HG02623 (cell line): Measurements from ENCODE around the gene GNB2.
"Not testable (repeated sequence)": the region's sequence is repeated elsewhere in the genome, so short reads cannot be mapped to it uniquely, and the experiment has no call there.

Experiments used
- ATAC-seq: cut with Tn5 transposase; IDR thresholded peaks from one replicate; pipeline ENCODE4 v1.9.1; 2021; ENCODE audit warnings: moderate library complexity; ENCODE audit not compliant: unreplicated experiment

The GNB2 gene

DNA sequence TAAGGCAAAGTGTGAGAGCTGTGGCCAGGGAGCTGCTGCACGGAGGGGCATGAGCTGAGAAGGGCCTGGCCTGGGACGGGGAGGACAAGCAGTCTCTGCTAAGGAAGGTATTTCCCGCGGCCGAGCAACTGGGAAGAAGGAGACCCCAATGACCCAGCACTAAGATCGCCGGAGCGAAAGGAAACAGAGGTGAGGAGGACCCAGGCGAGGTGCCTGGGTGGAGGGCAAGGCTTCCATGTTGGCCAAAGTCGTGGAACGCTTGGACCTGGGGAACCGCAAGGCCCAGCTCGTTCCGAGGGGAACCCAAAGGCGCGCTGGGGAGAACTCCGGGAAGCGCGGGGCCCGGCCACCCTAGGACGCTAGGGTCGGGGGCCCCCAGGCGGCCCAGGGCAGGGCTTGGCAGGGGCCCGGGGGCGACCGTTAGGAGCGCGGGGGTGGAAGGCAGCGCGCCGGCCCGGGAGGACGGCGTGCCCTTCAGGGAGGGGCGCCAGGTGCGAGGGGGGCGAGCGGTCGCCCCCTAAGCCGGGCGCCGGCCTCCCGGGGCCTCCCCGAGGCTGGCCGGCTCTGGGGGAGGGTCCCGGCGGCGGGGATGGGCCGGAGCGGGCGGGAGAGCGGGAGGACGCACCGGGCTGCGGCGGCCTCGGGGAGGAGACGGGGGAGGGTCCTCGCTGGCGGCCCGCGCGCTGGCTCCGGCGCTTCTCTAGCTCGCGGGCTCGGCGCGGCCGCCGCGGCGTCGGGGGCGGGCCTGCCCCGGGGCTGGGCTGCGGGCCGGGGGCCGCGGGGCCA lies 20.0 kb downstream of the GNB2 start:
- ATAC-seq: no peak

DNA sequence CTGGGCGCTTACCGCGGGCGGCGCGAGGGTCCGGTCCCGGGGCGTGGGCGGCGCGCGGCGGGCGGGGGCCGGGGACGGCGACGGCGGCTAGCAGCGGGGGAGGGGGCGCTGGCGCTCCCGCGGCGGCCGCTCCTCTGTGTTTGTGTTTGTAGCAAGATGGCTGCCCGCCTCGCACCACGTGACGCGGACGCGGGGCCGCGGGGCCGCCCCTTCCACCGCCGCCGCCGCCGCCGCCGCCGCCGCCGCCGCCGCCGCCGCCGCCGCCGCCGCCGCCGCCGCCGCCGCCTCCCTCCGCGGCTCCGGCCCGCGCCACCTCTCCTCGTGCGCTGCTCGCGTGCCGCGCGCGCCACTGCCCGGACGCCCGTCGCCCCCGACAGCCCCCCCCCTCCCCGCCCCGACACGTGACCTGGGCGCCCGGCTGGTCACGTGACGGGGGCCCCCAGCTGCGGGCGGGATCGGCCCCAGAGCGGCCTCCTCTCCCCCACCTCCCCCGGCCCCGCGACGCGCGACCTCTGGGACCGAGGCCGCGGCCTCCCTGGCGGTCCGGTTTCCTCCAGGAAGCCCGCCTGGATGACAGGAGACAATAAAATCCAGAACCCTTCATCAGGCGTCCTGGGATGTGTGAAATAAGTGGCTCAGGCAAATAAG lies 20.7 kb downstream of the GNB2 start, which contains the start of gene GIGYF1:
GIGYF1 (minus strand) TSS at position 153 of the 648 bp plus-strand sequence. CDS start 6,012 bp downstream, outside the sequence.
- ATAC-seq: no peak

DNA sequence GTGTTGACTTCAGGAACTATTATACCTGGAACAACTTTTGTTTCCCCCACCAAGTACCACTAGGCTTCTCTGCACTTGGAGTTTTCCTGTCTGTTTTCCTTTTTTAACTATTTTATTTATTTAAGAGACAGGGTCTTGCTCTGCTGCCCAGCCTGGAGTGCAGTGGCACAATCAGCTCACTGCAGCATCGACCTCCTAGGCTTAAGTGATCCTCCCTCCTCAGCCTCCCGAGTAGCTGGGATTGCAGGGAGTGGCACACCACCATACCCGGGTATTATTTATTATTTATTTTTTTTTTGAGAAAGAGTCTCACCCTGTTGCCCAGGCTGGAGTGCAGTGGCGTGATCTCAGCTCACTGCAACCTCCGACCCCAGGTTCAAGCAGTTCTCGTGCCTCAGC lies 22.6 kb downstream of the GNB2 start:
- ATAC-seq: no peak

DNA sequence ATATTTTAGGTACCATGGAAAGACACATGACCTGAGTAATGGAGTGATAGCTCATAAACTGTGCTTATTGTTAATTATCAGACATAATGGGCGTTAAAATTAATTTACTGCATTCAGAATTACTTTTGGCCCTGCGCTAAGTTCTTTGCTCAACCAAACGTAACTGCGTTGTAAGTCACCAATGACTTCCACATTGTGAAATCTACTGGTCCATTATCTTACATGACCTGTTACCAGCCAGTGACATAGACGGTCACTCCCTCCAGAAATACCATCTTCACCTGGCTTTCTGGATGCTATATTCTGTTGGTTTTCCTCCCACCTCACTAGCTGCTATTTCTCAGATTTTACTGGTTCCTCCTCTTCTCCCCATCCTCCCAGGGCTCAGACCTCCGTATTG lies 25.5 kb downstream of the GNB2 start:
- no peak for ATAC-seq

DNA sequence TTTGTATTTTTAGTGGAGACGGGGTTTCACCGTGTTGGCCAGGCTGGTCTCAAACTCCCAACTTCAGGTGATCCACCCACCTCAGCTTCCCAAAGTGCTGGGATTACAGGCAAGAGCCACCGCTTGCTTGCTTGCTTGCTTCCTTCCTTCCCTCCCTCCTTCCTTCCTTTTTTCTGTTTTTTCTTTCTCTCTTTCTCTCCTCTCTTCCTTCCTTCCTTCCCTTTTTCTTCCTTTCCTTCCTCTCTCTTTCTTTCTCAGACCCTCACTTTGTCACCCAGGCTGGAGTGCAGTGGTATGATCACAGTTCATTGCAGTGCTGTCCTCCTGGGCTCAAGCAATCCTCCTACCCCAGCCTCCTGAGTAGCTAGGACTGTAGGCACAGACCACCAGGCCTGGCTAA lies 27.5 kb downstream of the GNB2 start:
- not testable (repeated sequence) for ATAC-seq

DNA sequence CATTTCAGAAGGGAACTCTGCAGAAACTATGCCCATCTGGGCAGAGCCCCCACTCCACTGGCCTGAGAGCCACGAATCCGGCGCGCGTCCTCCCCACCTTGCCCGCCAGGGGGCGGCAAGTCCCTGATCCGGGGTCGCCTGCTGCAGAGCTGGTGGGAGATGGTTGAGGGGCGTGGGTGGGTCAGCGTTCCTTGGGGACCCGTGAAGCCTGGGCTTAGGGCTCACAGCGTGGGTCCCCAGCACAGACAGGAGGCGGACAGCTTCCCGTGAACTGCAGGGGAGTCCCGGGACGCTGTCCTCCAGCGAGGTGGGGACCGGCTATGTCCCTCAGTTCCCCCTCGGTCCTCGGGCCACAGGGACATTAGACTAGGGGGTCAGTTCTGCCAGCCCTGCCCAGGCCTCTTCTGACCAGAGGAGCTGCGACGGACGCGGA lies 31.8 kb downstream of the GNB2 start:
- ATAC-seq: peak; percentile 35

DNA sequence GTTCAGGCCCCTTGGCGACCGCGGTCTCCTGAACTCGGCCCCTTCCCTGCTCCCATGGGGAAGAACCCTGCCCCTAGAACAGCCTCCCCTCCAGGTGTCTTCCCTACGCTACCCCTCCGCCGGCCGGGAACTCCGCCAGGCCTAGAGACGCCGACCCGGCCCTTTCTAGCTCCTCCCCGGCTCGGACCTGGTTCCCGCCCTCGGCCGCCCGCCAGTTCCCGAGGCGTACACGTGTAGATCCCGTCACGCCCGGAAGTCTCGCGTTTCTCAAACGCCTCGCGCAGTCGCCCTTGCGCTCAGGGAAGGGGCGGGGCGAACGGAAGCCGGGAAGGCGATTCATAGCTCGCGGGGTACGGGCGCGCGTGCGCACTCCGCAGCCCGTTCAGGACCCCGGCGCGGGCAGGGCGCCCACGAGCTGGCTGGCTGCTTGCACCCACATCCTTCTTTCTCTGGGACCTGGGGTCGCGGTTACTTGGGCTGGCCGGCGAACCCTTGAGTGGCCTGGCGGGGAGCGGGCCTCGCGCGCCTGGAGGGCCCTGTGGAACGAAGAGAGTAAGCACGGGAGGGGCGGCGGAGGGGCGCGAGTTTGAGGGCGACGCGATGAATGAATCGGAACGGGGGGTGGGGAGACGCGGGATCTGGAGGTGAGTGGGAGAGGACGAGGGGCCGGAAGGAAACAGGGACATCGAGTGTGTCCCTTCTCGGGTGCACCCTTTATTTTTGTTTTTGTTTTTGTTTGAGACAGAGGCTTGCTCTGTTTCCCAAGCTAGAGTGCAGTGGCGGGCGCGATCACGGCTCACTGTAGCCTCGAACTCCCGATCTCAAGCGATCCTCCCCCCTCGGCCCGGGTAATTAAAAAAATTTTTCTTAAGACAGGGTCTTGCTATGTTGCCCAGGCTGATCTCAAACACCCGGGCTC lies 32.5 kb downstream of the GNB2 start, which contains the start of gene POP7:
POP7 (plus strand) TSS at position 369 of the 919 bp plus-strand sequence. CDS start 710 bp downstream, outside the sequence.
- ATAC-seq: peak; percentile 87

DNA sequence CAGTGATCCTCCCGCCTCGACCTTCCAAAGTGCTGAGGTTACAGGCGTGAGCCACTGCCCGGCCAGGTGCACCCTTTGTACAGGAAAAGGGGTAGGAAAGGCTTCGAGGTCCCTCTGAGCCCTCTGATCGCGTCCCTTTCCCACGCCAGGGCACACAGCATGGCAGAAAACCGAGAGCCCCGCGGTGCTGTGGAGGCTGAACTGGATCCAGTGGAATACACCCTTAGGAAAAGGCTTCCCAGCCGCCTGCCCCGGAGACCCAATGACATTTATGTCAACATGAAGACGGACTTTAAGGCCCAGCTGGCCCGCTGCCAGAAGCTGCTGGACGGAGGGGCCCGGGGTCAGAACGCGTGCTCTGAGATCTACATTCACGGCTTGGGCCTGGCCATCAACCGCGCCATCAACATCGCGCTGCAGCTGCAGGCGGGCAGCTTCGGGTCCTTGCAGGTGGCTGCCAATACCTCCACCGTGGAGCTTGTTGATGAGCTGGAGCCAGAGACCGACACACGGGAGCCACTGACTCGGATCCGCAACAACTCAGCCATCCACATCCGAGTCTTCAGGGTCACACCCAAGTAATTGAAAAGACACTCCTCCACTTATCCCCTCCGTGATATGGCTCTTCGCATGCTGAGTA lies 33.3 kb downstream of the GNB2 start:
- no peak for ATAC-seq

DNA sequence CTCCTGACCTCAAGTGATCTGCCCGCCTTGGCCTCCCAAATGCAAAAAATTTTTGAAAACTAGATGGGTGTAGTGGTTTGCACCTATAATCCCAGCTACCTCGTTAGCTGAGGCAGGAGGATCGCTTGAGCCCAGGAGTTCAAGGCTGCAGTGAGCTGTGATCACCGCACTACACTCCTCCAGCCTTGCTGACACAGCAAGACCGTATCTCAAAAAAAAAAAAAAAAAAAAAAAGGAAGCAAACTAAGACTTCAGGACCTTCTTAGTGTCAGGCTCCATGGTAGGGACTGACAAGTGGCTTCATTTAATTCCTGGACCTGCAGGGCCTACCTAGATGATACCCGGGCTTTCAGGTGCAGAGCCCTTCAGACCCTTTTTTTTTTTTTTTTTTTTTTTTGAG lies 34.9 kb downstream of the GNB2 start:
- no peak for ATAC-seq

DNA sequence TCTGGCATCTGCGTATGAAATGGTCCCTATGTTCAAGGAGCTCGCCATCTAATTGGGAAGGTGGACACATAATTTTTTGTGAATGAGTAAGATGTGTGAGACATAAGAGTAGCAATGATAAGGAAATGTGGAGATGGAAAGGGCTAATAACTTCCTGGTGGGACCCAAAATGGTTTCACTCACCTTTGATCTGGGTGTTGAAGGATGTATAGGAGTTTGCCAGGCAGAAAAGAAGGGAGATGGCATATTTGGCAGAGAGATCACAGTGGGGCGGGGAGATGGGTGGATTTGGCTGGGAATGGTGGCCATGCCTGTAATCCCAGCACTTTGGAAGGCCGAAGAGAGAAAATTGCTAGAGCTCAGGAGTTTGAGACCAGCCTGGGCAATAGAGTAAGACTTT lies 36.9 kb downstream of the GNB2 start:
- no peak for ATAC-seq

DNA sequence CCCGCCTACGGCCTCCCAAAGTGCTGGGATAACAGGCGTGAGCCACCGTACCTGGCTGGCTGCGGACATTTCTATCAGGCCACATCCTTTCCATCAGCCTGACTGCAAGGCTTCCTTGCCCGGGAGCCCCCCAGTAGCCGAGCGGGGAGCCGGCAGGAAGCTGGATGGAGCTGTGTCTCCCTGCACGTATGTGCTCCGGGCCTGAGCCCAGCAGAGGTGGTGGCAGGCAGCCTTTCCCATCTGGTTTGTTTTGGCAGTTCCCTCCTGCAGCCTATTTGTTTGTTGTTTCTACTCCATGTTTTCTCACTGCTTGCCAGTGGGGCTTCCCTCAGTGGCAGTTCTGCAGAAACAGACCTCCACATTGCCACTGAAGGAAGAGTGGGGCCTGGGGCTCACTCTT lies 37.8 kb downstream of the GNB2 start:
- no peak for ATAC-seq

DNA sequence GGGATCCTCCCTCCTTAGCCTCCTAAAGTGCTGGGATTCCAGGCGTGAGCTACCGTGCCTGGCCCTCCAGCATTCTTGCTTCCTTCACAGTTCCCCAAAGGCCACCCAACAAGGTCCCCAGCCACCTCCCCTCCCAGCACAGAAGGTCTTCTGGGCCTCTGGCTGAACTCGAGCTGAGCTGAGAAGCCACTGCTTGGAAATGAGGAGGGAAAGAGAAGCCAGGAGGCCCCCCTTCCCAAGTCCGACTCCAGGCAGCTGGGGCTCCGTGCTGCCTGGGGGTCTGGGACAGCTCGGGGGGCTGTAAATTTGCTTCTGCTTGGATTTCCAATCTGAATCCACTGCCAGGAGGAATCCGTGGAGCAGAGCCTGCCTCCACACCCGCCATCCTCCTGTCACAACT lies 41.2 kb downstream of the GNB2 start:
- ATAC-seq: no peak

DNA sequence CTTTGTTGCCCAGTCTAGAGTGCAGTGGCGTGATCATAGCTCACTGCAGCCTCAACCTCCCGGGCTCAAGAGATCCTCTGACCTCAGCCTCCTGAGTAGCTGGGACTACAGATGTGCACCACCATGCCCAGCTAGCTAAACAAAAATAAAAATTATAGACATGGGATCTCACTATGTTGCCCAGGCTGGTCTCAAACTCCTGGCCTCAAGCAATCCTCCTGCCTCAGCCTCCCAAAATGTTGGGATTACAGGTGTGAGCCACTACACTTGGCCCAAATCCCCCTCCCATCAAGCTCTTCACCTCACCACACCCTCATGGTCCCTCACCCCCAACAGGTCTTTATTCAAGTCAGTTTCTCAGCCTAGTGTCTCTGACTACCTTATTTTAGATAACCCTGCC lies 43.5 kb downstream of the GNB2 start:
- not testable (repeated sequence) for ATAC-seq

DNA sequence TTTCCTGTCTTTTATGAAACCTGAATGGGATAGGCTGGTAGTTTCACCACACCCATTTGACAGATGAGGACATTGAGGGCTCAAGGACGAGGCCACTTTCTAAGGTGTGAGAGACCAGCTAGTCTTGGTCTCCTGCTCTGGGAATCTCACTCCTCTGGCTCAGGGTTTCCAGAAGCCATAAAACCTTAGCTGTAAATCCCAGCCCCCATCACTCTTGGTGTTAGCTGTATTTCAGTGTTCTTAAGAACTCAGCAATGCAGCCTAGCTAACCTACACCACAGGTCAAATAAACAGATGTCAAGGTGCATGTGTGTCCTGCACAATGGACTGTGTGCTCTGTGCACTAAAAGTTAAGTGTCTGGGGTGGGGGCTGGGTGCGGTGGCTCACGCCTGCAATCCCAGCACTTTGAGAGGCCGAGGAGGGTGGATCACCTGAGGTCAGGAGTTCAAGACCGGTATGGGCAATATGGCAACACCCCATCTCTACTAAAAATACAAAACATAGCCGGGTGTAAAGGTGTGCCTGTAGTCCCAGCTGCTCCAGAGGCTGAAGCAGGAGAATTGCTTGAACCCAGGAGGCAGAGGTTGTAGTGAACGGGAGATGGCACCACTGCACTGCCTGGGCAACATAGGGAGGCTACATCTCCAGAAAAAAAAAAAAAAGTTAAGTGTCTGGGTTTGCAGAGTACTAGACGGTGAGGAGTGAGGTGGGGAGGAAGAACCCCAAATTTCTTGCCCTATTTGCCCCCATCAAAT lies 46.2 kb downstream of the GNB2 start:
- no peak for ATAC-seq

DNA sequence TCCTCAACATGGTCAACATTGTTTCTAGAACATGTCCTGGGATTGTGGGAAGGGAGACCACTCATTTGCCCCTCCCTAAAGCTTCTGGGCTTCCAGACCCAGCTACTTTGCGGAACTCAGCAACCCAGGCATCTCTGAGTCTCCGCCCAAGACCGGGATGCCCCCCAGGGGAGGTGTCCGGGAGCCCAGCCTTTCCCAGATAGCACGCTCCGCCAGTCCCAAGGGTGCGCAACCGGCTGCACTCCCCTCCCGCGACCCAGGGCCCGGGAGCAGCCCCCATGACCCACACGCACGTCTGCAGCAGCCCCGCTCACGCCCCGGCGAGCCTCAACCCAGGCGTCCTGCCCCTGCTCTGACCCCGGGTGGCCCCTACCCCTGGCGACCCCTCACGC lies 46.7 kb downstream of the GNB2 start, which contains the start of gene EPO:
EPO (plus strand) TSS at position 190 of the 392 bp plus-strand sequence. CDS start 513 bp downstream, outside the sequence.
- ATAC-seq: no peak

DNA sequence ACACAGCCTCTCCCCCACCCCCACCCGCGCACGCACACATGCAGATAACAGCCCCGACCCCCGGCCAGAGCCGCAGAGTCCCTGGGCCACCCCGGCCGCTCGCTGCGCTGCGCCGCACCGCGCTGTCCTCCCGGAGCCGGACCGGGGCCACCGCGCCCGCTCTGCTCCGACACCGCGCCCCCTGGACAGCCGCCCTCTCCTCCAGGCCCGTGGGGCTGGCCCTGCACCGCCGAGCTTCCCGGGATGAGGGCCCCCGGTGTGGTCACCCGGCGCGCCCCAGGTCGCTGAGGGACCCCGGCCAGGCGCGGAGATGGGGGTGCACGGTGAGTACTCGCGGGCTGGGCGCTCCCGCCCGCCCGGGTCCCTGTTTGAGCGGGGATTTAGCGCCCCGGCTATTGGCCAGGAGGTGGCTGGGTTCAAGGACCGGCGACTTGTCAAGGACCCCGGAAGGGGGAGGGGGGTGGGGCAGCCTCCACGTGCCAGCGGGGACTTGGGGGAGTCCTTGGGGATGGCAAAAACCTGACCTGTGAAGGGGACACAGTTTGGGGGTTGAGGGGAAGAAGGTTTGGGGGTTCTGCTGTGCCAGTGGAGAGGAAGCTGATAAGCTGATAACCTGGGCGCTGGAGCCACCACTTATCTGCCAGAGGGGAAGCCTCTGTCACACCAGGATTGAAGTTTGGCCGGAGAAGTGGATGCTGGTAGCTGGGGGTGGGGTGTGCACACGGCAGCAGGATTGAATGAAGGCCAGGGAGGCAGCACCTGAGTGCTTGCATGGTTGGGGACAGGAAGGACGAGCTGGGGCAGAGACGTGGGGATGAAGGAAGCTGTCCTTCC lies 47.3 kb downstream of the GNB2 start:
- no peak for ATAC-seq

DNA sequence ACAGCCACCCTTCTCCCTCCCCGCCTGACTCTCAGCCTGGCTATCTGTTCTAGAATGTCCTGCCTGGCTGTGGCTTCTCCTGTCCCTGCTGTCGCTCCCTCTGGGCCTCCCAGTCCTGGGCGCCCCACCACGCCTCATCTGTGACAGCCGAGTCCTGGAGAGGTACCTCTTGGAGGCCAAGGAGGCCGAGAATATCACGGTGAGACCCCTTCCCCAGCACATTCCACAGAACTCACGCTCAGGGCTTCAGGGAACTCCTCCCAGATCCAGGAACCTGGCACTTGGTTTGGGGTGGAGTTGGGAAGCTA lies 47.9 kb downstream of the GNB2 start:
- no peak for ATAC-seq

DNA sequence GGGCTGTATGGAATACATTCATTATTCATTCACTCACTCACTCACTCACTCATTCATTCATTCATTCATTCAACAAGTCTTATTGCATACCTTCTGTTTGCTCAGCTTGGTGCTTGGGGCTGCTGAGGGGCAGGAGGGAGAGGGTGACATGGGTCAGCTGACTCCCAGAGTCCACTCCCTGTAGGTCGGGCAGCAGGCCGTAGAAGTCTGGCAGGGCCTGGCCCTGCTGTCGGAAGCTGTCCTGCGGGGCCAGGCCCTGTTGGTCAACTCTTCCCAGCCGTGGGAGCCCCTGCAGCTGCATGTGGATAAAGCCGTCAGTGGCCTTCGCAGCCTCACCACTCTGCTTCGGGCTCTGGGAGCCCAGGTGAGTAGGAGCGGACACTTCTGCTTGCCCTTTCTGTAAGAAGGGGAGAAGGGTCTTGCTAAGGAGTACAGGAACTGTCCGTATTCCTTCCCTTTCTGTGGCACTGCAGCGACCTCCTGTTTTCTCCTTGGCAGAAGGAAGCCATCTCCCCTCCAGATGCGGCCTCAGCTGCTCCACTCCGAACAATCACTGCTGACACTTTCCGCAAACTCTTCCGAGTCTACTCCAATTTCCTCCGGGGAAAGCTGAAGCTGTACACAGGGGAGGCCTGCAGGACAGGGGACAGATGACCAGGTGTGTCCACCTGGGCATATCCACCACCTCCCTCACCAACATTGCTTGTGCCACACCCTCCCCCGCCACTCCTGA lies 49.1 kb downstream of the GNB2 start:
- no peak for ATAC-seq
